HepG2 (cell line): ENCODE measurements around the gene ZC3H18. TPM values are rescaled to one million over a fixed set of nuclear protein-coding genes. Genes with fewer than 3 reads are reported as not detected.

Experiments
- AKAP8 ChIP-seq: sonication (generic); formaldehyde crosslinking; IDR thresholded peaks from 2 replicates; pipeline ENCODE4 v1.5.1; 2020; ENCODE audit warnings: mild to moderate bottlenecking, missing genetic modification reagents
- FOXP1 ChIP-seq, 2 experiments: fragments of 450-650 bp in 1 of 2; IDR thresholded peaks; 2 replicates each; pipeline ENCODE4 v1.6.1; 2017 to 2018; ENCODE audit warnings: antibody characterized with exemption in 1 of 2
- HOXD1 ChIP-seq: sonication (generic); formaldehyde crosslinking; IDR thresholded peaks from 2 replicates; pipeline ENCODE4 v1.5.0; 2020; ENCODE audit warnings: missing genetic modification reagents
- ZNF124 ChIP-seq: sonication (generic); formaldehyde crosslinking; IDR thresholded peaks from 2 replicates; pipeline ENCODE4 v1.4.0; 2020; ENCODE audit warnings: missing genetic modification reagents
- ZNF354B ChIP-seq: sonication (generic); formaldehyde crosslinking; IDR thresholded peaks from 2 replicates; pipeline ENCODE4 v1.8.0; 2022; ENCODE audit warnings: mild to moderate bottlenecking, missing genetic modification reagents
- ZSCAN21 ChIP-seq: sonication (generic); formaldehyde crosslinking; IDR thresholded peaks from 2 replicates; pipeline ENCODE4 v1.8.0; 2022; ENCODE audit warnings: mild to moderate bottlenecking, missing genetic modification reagents, moderate library complexity, borderline replicate concordance
- polyA plus RNA-seq, 8 experiments: library from polyadenylated mRNA; depleted of rRNA in 3 of 8; stranded (reverse) in 7 of 8; unstranded in 1 of 8; fragments of >200 nt; fragmentation: Illumina TruSeq in 4 of 8; extraction: Trizol in 4 of 8; gene quantifications; 2 replicates each; pipeline versions ENCODE4 v1.2.1 to v1.2.3, GENCODE V29; 2011 to 2016; ENCODE audit warnings: low read depth in 4 of 8, missing spikeins in 1 of 8, mixed read lengths in 1 of 8; ENCODE audit not compliant: insufficient read depth in 1 of 8
- total RNA-seq, 5 experiments: library from RNA; depleted of rRNA; stranded (reverse); fragments of >200 nt; fragmentation: Illumina TruSeq; extraction: Trizol; gene quantifications; 2 replicates each; pipeline ENCODE4 v1.2.3, GENCODE V29; 2016; ENCODE audit warnings: low read depth in 1 of 5
- TF ChIP-seq, protein P1 (sequence below): sonication (generic); formaldehyde crosslinking; IDR thresholded peaks from 2 replicates; pipeline ENCODE4 v1.8.0; 2023; ENCODE audit warnings: mild to moderate bottlenecking, missing genetic modification reagents
- TF ChIP-seq, protein P2 (sequence below): conservative IDR thresholded peaks from 2 replicates; pipeline ENCODE4 v1.6.1; 2018; ENCODE audit warnings: missing genetic modification reagents
- TF ChIP-seq, protein P3 (sequence below): sonication (generic); formaldehyde crosslinking; IDR thresholded peaks from 2 replicates; pipeline ENCODE4 v1.4.0; 2020; ENCODE audit warnings: missing genetic modification reagents
- TF ChIP-seq, protein P4 (sequence below), 2 experiments: fragments of 450-650 bp in 1 of 2; sonication (generic) in 1 of 2; formaldehyde crosslinking in 1 of 2; IDR thresholded peaks; 2 replicates each; pipeline versions ENCODE4 v1.6.1 to v1.8.0; 2016 to 2022; ENCODE audit warnings: antibody characterized with exemption in 1 of 2, mild to moderate bottlenecking in 1 of 2, missing genetic modification reagents in 1 of 2

The ZC3H18 gene
- total and polyA plus RNA-seq, 2 of the 13 experiments (the other 11 are each of a cell fraction or from before 2014, with no cell fraction given), result 11.2 to 27.4 TPM

DNA sequence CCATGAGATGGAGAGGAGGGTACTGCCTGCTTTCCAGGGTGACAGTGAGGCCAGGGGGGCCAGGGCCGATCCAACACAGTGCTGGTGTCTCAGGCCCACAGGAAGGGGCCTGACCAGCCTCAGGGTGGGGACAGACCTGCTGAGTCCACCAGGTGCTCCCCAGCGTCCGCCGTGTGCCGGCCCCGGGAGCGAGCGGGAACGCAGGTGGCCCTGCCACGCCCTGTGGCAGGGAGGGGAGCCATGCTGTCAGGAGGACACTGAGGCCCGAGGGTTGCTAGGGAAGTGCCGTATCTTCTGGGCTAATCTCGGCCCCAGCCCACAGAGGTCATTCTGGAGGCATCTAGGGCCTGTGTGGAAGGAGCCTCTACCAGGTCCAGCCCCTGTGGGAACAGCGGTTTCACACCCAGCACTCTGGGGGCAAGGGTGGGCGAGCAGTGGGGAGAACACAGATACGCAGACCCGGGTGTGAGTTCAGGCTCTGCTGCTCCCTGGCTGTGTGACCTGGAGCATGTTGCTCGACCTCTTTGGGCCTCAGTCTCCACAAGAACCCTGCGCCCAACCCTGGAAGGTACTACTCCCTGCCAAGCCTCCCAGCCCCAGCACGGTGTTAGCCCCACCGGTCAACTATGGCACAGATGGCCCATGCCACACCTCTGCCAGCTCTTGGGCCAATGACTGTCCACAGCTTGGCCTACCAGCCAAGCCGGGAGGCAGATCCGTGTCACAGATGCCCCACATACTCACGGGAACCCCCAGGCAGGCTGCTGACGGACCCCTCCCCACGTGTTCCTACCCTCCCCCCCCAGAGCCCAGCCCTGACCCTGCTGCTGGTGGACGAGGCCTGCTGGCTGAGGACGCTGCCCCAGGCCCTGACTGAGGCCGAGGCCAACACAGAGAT, 43.9 kb upstream of the ZC3H18 start (continued):
- TF ChIP-seq FOXP1 (IDR thresholded peaks at IDR 0.05) (no peak), FOXP1 (CRISPR knock-in tag; IDR thresholded peaks at IDR 0.05) (no peak), ZSCAN21 (no peak), AKAP8 (CRISPR knock-in tag) (peak; percentile 71; the same call in 1 of the 2 replicates), ZNF124 (CRISPR knock-in tag) (no peak), ZNF354B (CRISPR knock-in tag) (0 out of 2 replicates have a peak, but pooled peaks have one; percentile 43), HOXD1 (CRISPR knock-in tag) (no peak)
- TF ChIP-seq, protein P1, sequence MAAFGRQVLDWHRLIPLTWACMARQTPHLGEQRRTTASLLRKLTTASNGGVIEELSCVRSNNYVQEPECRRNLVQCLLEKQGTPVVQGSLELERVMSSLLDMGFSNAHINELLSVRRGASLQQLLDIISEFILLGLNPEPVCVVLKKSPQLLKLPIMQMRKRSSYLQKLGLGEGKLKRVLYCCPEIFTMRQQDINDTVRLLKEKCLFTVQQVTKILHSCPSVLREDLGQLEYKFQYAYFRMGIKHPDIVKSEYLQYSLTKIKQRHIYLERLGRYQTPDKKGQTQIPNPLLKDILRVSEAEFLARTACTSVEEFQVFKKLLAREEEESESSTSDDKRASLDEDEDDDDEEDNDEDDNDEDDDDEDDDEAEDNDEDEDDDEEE (CRISPR knock-in tag), result no peak
- TF ChIP-seq, protein P2, sequence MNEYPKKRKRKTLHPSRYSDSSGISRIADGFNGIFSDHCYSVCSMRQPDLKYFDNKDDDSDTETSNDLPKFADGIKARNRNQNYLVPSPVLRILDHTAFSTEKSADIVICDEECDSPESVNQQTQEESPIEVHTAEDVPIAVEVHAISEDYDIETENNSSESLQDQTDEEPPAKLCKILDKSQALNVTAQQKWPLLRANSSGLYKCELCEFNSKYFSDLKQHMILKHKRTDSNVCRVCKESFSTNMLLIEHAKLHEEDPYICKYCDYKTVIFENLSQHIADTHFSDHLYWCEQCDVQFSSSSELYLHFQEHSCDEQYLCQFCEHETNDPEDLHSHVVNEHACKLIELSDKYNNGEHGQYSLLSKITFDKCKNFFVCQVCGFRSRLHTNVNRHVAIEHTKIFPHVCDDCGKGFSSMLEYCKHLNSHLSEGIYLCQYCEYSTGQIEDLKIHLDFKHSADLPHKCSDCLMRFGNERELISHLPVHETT (CRISPR knock-in tag), result no peak
- TF ChIP-seq, protein P3, sequence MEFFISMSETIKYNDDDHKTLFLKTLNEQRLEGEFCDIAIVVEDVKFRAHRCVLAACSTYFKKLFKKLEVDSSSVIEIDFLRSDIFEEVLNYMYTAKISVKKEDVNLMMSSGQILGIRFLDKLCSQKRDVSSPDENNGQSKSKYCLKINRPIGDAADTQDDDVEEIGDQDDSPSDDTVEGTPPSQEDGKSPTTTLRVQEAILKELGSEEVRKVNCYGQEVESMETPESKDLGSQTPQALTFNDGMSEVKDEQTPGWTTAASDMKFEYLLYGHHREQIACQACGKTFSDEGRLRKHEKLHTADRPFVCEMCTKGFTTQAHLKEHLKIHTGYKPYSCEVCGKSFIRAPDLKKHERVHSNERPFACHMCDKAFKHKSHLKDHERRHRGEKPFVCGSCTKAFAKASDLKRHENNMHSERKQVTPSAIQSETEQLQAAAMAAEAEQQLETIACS, result no peak
- TF ChIP-seq, protein P4, sequence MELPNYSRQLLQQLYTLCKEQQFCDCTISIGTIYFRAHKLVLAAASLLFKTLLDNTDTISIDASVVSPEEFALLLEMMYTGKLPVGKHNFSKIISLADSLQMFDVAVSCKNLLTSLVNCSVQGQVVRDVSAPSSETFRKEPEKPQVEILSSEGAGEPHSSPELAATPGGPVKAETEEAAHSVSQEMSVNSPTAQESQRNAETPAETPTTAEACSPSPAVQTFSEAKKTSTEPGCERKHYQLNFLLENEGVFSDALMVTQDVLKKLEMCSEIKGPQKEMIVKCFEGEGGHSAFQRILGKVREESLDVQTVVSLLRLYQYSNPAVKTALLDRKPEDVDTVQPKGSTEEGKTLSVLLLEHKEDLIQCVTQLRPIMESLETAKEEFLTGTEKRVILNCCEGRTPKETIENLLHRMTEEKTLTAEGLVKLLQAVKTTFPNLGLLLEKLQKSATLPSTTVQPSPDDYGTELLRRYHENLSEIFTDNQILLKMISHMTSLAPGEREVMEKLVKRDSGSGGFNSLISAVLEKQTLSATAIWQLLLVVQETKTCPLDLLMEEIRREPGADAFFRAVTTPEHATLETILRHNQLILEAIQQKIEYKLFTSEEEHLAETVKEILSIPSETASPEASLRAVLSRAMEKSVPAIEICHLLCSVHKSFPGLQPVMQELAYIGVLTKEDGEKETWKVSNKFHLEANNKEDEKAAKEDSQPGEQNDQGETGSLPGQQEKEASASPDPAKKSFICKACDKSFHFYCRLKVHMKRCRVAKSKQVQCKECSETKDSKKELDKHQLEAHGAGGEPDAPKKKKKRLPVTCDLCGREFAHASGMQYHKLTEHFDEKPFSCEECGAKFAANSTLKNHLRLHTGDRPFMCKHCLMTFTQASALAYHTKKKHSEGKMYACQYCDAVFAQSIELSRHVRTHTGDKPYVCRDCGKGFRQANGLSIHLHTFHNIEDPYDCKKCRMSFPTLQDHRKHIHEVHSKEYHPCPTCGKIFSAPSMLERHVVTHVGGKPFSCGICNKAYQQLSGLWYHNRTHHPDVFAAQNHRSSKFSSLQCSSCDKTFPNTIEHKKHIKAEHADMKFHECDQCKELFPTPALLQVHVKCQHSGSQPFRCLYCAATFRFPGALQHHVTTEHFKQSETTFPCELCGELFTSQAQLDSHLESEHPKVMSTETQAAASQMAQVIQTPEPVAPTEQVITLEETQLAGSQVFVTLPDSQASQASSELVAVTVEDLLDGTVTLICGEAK (IDR thresholded peaks at IDR 0.05), result no peak
- TF ChIP-seq, protein P4 (CRISPR knock-in tag; IDR thresholded peaks at IDR 0.05), result no peak
